Panc1 (cell line): ENCODE measurements around the gene SHANK2. TPM values are rescaled to one million over a fixed set of nuclear protein-coding genes. Genes with fewer than 3 reads are reported as not detected.
A peak's percentile ranks its signal among the peaks of the same experiment; 100 is the strongest.

Experiments used
- ATAC-seq: fragments of 200-7000 bp; cut with Tn5 transposase; 2 replicates; pipeline ENCODE4 v1.9.1; 2020; ENCODE audit warnings: mild to moderate bottlenecking, moderate library complexity
- BruUV-seq: library from RNA; stranded (reverse); fragments of 400-500 nt; replicated peaks from 2 replicates; lab custom pipeline; 2021; lab: Mats Ljungman, UMichigan
- CTCF ChIA-PET: fragments of 300-600 bp; sonication (Branson Sonifier 250); formaldehyde crosslinking; loops from one replicate; lab custom pipeline; 2022; ENCODE audit warnings: antibody characterized with exemption; lab: Charles Lee
- POLR2A ChIA-PET: fragments of 300-600 bp; sonication (Branson Sonifier 250); formaldehyde crosslinking; loops from one replicate; lab custom pipeline; 2022; ENCODE audit warnings: antibody characterized with exemption; lab: Charles Lee
- DNase-seq: peaks from one replicate; pipeline ENCODE4 v3.0.0-alpha.2; 2010; ENCODE audit warnings: low read depth, low spot score
- H3K27ac ChIP-seq: 2 replicates; pipeline ENCODE4 v1.5.1; 2011; ENCODE audit warnings: mild to moderate bottlenecking, low read length, inconsistent platforms
- H3K27me3 ChIP-seq: fragments of 200-500 bp; sonication (Bioruptor generic); 2 replicates; pipeline ENCODE4 v1.6.0; 2014; ENCODE audit warnings: low read length, inconsistent platforms; ENCODE audit not compliant: control insufficient read depth, insufficient read depth
- H3K36me3 ChIP-seq: fragments of 200-500 bp; sonication (Bioruptor generic); 2 replicates; pipeline ENCODE4 v1.5.1; 2014; ENCODE audit warnings: inconsistent platforms, mild to moderate bottlenecking, low read length, moderate library complexity; ENCODE audit not compliant: control insufficient read depth, insufficient read depth
- H3K4me1 ChIP-seq: 2 replicates; pipeline ENCODE4 v1.5.1; 2011; ENCODE audit warnings: inconsistent platforms, mild to moderate bottlenecking, low read length, moderate library complexity; ENCODE audit not compliant: control insufficient read depth, insufficient read depth
- H3K4me3 ChIP-seq, 2 experiments: 2 replicates each; pipeline ENCODE4 v1.5.1; 2011 to 2012; ENCODE audit warnings: low read depth in 2 of 2, low read length in 2 of 2, mild to moderate bottlenecking in 2 of 2, inconsistent platforms in 1 of 2, moderate library complexity in 1 of 2
- H3K9me3 ChIP-seq: fragments of 200-500 bp; sonication (Bioruptor generic); 2 replicates; pipeline ENCODE4 v1.5.1; 2014; ENCODE audit warnings: low read depth, mild to moderate bottlenecking, inconsistent platforms, low read length, moderate library complexity; ENCODE audit not compliant: control insufficient read depth, insufficient read depth
- CTCF ChIP-seq: fragments of 450-650 bp; IDR thresholded peaks from 2 replicates; pipeline ENCODE4 v1.5.1; 2017; ENCODE audit warnings: mild to moderate bottlenecking
- POLR2AphosphoS5 ChIP-seq: IDR thresholded peaks from 2 replicates; pipeline ENCODE4 v1.6.1; 2012; ENCODE audit warnings: mild to moderate bottlenecking, low read depth, low read length, moderate library complexity
- REST ChIP-seq, 2 experiments: IDR thresholded peaks; 2 replicates each; pipeline ENCODE4 v1.6.1; 2011 to 2012; ENCODE audit warnings: low read depth in 2 of 2, control low read depth in 1 of 2, low read length in 1 of 2, mild to moderate bottlenecking in 1 of 2, moderate library complexity in 1 of 2; ENCODE audit not compliant: insufficient read depth in 1 of 2
- SIN3A ChIP-seq: IDR thresholded peaks from 2 replicates; pipeline ENCODE4 v1.6.1; 2012; ENCODE audit warnings: low read depth, mild to moderate bottlenecking, low read length, moderate library complexity, borderline replicate concordance; ENCODE audit not compliant: insufficient read depth
- TCF7L2 ChIP-seq: IDR thresholded peaks from 2 replicates; pipeline ENCODE4 v1.6.1; 2011; ENCODE audit warnings: mild to moderate bottlenecking, low read depth, low read length, inconsistent platforms
- in situ Hi-C: cut with HindIII; loops from 2 replicates; pipeline ENCODE4 v1.10.0; 2016; ENCODE audit warnings: low sequenced_read_pairs, low pct_unique_long_range_greater_than_20kb
- intact Hi-C: fragments of 100-400 bp; cut with micrococcal nuclease; formaldehyde crosslinking; loops from one replicate; pipeline ENCODE4 v1.10.0; 2022; ENCODE audit not compliant: unreplicated experiment
- total RNA-seq: library from RNA; stranded (reverse); gene quantifications from one replicate; pipeline ENCODE4 v1.2.1, GENCODE V29; 2021; ENCODE audit not compliant: unreplicated experiment

Gene SHANK2
- total RNA-seq, 1 experiment from 2014 or later, result 1.7 TPM

GRCh38 chr11:71282581-71283351 lies 30.4 kb upstream of the SHANK2 start:
- Histone ChIP-seq H3K36me3 (no peaks in the 10 kb centered on the region), H3K4me1 (no peaks in the 10 kb centered on the region), H3K27ac (no peak overlapping the region), H3K27me3 (no peaks in the 10 kb centered on the region), H3K9me3 (no peaks in the 10 kb centered on the region), H3K4me3 (no peak overlapping the region)
- ATAC-seq (0 out of 2 replicates have a peak, but pooled peaks have one; percentile 29), DNase-seq (no peak)
- TF ChIP-seq CTCF (no peak), TCF7L2 (no peak), SIN3A (no peak), REST (IDR thresholded peaks at IDR 0.05; ENCODE audit: insufficient read depth in 1 of 2, low read depth in 2 of 2, low read length in 1 of 2) (no peak), POLR2AphosphoS5 (no peak)
- POLR2A ChIA-PET, result no interaction called here
- in situ Hi-C loops (no loop called here), intact Hi-C loops (no loop called here)
- CTCF ChIA-PET, result no interaction called here
- no TSS peak for BruUV-seq

- ChIA-PET POLR2A (no interaction called here), CTCF (no interaction called here)
- Histone ChIP-seq H3K4me3 (no peak overlapping the region), H3K36me3 (no peaks in the 10 kb centered on the region), H3K27me3 (no peaks in the 10 kb centered on the region), H3K27ac (no peak overlapping the region), H3K4me1 (no peaks in the 10 kb centered on the region), H3K9me3 (no peaks in the 10 kb centered on the region)
- in situ Hi-C loops (no loop called here), intact Hi-C loops (no loop called here)
- BruUV-seq, result no TSS peak
- DNase-seq (no peak), ATAC-seq (no peak)
- TF ChIP-seq POLR2AphosphoS5 (no peak), REST (IDR thresholded peaks at IDR 0.05; ENCODE audit: insufficient read depth in 1 of 2, low read depth in 2 of 2, low read length in 1 of 2) (no peak), SIN3A (no peak), TCF7L2 (no peak), CTCF (no peak)
Measured at GRCh38 chr11:71281831-71282230, 29.5 kb upstream of the SHANK2 start.
